ENCODE measurements around the gene MAGEE2.
A peak's percentile ranks its signal among the peaks of the same experiment; 100 is the strongest.
"Not testable (repeated sequence)": the region's sequence is repeated elsewhere in the genome, so short reads cannot be mapped to it uniquely, and the experiment has no call there.

The MAGEE2 gene, protein sequence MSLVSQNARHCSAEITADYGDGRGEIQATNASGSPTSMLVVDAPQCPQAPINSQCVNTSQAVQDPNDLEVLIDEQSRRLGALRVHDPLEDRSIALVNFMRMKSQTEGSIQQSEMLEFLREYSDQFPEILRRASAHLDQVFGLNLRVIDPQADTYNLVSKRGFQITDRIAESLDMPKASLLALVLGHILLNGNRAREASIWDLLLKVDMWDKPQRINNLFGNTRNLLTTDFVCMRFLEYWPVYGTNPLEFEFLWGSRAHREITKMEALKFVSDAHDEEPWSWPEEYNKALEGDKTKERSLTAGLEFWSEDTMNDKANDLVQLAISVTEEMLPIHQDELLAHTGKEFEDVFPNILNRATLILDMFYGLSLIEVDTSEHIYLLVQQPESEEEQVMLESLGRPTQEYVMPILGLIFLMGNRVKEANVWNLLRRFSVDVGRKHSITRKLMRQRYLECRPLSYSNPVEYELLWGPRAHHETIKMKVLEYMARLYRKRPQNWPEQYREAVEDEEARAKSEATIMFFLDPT

DNA sequence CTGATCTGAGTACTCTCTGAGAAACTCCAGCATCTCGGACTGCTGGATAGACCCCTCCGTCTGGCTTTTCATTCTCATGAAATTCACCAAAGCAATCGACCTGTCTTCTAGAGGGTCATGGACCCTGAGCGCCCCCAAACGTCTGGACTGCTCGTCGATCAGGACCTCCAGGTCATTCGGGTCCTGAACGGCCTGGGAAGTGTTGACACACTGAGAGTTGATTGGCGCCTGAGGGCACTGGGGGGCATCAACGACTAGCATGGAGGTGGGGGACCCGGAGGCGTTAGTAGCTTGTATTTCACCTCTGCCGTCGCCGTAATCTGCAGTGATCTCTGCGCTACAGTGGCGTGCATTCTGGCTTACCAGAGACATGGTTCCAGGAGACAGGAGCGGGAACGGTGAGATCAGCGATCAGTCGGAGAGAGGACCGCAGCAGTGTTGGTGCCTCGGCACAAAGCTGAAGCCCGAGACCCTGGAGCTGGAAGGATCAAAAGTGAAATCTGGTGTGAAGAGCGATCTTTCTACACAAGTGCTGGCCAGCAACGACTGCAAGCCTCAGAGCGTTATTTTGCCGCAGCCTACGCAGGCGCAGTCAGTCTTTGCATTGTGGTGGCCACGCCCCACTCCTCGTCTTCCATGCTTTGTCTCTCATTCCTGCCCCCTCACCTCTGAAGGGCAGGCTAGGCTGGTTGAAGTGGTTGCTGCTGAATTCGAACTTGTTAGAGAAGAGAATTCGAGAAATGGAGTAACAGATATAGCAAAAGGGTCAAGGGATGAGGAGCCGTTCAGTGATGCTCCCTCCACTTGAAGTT, at the start of gene MAGEE2:
Gene MAGEE2 (minus strand): TSS at position 575 of the 812 bp plus-strand sequence. CDS start 203 bp downstream, at position 372.
- TF ChIP-seq, protein P1, sequence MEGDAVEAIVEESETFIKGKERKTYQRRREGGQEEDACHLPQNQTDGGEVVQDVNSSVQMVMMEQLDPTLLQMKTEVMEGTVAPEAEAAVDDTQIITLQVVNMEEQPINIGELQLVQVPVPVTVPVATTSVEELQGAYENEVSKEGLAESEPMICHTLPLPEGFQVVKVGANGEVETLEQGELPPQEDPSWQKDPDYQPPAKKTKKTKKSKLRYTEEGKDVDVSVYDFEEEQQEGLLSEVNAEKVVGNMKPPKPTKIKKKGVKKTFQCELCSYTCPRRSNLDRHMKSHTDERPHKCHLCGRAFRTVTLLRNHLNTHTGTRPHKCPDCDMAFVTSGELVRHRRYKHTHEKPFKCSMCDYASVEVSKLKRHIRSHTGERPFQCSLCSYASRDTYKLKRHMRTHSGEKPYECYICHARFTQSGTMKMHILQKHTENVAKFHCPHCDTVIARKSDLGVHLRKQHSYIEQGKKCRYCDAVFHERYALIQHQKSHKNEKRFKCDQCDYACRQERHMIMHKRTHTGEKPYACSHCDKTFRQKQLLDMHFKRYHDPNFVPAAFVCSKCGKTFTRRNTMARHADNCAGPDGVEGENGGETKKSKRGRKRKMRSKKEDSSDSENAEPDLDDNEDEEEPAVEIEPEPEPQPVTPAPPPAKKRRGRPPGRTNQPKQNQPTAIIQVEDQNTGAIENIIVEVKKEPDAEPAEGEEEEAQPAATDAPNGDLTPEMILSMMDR (IDR thresholded peaks at IDR 0.05; ENCODE audit: low read depth, low read length, missing control alignments) = no peak
- H3K4me3 ChIP-seq (ENCODE audit: low read depth, low read length) = no peak within 1 kb of the TSS
- DNase-seq (ENCODE audit: low read depth) = no peak

DNA sequence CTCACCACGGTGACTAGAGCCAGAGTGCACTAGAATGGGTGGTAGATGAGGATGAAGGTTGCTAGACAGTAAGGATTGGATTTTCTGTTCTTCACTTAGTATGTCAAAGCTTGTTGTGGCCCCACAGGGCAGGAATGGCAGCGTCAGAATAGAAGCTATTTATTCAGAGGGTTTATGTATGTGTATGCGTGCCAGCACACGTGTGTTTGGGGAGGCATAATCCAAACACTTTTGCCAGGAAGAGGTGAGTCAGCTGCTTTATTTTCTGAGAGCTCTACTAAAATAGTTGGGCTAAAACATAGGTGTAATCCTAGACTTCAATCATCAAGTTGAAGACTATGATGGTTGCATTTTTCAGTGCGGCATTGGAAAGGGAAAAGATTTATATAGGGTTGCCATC, 1.2 kb upstream of the MAGEE2 start:
- TF ChIP-seq, protein P1 (IDR thresholded peaks at IDR 0.05; ENCODE audit: low read depth, low read length, missing control alignments) = no peak
- DNase-seq (ENCODE audit: low read depth) = no peak
- H3K4me3 ChIP-seq (ENCODE audit: low read depth, low read length) = no peak overlapping the region

DNA sequence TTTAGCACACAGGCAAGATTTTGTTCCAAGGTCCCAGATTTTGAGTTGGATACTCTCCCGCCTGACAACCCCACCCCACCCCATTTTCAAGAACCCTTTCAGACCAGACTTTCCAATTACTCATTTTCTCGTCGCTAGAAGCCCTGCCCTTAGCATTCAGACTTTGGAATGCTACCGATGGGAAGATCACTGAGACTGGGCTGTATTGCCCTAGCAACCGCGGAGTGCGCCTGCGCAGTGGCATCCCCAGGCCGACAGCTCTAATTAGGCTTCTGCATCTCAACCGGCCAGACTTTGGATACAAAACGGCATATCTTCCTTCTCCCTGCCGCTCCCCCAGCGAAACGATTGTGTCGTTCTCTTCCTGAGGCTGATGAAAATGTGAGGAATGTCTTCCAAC, 3.4 kb downstream of the MAGEE2 start:
- no peak overlapping the region for H3K4me3 ChIP-seq (ENCODE audit: low read depth, low read length)
- TF ChIP-seq, protein P1 (IDR thresholded peaks at IDR 0.05; ENCODE audit: low read depth, low read length, missing control alignments) = no peak
- no peak for DNase-seq (ENCODE audit: low read depth)

DNA sequence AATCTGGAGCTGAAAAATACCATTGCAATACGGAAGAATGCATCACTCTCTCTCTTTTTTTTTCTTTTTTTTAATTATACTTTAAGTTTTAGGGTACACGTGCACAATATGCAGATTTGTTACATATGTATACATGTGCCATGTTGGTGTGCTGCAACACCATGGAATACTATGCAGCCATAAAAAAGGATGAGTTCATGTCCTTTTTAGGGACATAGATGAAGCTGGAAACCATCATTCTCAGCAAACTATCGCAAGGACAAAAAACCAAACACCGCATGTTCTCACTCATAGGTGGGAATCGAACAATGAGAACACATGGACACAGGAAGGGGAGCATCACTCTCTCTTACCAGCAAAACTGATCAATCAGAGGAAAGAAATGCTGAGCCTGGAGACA, 17.0 kb downstream of the MAGEE2 start:
- not testable (repeated sequence) for DNase-seq (ENCODE audit: low read depth); H3K4me3 ChIP-seq (ENCODE audit: low read depth, low read length)

DNA sequence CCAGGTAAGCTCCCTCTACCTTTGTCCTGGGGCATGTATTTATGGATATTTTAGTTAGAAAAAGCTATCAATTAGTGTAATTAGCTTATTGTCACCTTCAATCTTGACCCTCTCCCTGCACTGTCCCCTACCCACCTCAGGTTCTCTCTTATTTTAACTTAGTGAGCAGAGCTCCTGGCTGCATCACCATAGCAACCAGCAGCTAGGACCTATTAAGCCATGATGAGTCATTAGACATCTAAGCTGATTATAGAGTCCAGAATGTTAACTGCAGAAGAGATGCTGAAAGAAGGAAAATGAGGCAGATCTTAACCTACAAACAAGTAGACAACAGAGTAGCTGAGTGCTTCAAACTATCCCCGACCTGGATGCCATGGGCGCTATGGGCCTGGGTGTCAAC, 36.6 kb downstream of the MAGEE2 start:
- TF ChIP-seq, protein P1 (IDR thresholded peaks at IDR 0.05; ENCODE audit: low read depth, low read length, missing control alignments) = no peak
- DNase-seq (ENCODE audit: low read depth) = no peak
- no peak overlapping the region for H3K4me3 ChIP-seq (ENCODE audit: low read depth, low read length)

DNA sequence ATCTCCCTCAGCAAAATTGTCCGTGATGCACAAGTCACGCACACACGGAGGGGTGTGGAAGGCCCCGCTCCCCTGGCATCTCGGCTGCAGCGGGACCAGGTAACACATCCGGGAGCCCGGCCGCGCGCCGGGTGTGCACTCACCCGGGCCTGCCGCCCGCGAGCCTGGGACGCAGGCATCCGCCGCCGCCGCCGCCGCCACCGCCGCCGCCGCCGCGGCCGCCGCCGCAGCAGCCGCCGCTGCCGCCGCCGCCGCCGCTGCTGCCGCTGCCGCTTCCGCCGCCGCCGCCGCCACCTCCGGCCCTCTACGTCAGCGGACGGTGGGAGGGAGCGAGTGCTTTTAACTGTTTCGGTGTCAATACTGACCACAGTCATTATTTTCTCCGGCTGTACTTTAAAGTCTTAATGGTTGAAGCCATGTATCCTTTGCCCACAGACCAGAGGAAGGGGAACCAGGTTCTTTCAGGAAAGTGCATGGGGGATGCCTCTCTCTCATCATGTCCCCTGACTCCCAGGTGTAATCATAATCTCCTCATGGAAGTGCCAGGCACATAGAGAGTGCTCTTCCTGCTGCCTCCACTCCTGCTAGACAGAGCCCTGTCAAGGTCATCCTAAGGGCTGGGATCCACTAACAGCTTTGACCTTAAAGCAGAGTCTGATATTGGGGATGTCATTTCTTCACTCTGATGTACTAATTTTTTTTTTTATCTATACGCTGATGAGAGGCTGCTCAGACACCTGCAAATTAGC, 38.0 kb downstream of the MAGEE2 start:
- DNase-seq (ENCODE audit: low read depth) = no peak
- TF ChIP-seq, protein P1 (IDR thresholded peaks at IDR 0.05; ENCODE audit: low read depth, low read length, missing control alignments) = no peak
- peak overlapping the region; percentile 51 for H3K4me3 ChIP-seq (ENCODE audit: low read depth, low read length)
